K562 (cell line): ENCODE data around the gene HEMGN. TPM values are rescaled to one million over a fixed set of nuclear protein-coding genes. Genes with fewer than 3 reads are reported as not detected.

ENCODE experiments used
- HDAC1 ChIP-seq, 2 experiments: fragments of 450-650 bp; IDR thresholded peaks; 2 replicates each; pipeline ENCODE4 v1.6.1; 2016 to 2017; ENCODE audit warnings: inconsistent platforms in 1 of 2, mild to moderate bottlenecking in 1 of 2, moderate library complexity in 1 of 2
- MLLT1 ChIP-seq, 2 experiments: fragments of 450-650 bp; IDR thresholded peaks; 2 replicates each; pipeline ENCODE4 v1.6.1; 2016
- ZNF764 ChIP-seq: fragments of 250-450 bp; sonication (Bioruptor Pico); IDR thresholded peaks from 2 replicates; pipeline ENCODE4 v1.4.0; 2020; ENCODE audit warnings: low read depth, mild to moderate bottlenecking, moderate library complexity
- polyA plus RNA-seq, 8 experiments: library from polyadenylated mRNA; depleted of rRNA in 4 of 8; stranded (reverse) in 5 of 8; unstranded in 3 of 8; fragments of >200 nt; fragmentation: Nextera tagmentation in 2 of 8; fragmentation: Illumina TruSeq in 1 of 8; extraction: Ambion mirVana in 2 of 8; extraction: Trizol in 1 of 8; gene quantifications; 2 replicates each; pipeline versions ENCODE4 v1.2.1 to v1.2.3, GENCODE V29; 2011 to 2014; ENCODE audit warnings: inconsistent platforms in 1 of 8, missing spikeins in 1 of 8
- total RNA-seq, 7 experiments: library from RNA; depleted of rRNA in 6 of 7; stranded (reverse); fragments of >200 nt in 6 of 7; fragmentation: Illumina TruSeq in 2 of 7; extraction: Trizol in 2 of 7; gene quantifications; 2 replicates each; pipeline versions ENCODE4 v1.2.1 to v1.2.3, GENCODE V29; 2011 to 2021; ENCODE audit warnings: low replicate concordance in 1 of 7
- TF ChIP-seq, protein P1 (sequence below), 2 experiments: fragments of 450-650 bp; formaldehyde crosslinking in 1 of 2; IDR thresholded peaks; 2 replicates each; pipeline versions ENCODE4 v1.4.0 to v1.6.1; 2014 to 2020; ENCODE audit warnings: mild to moderate bottlenecking in 2 of 2, borderline replicate concordance in 1 of 2, low read depth in 1 of 2

Gene HEMGN
- total and polyA plus RNA-seq, 9 of the 15 experiments (the other 6 are each of a cell fraction or from before 2014, with no cell fraction given), result 56.3 to 258 (median 137) TPM

- TF ChIP-seq, protein P1, sequence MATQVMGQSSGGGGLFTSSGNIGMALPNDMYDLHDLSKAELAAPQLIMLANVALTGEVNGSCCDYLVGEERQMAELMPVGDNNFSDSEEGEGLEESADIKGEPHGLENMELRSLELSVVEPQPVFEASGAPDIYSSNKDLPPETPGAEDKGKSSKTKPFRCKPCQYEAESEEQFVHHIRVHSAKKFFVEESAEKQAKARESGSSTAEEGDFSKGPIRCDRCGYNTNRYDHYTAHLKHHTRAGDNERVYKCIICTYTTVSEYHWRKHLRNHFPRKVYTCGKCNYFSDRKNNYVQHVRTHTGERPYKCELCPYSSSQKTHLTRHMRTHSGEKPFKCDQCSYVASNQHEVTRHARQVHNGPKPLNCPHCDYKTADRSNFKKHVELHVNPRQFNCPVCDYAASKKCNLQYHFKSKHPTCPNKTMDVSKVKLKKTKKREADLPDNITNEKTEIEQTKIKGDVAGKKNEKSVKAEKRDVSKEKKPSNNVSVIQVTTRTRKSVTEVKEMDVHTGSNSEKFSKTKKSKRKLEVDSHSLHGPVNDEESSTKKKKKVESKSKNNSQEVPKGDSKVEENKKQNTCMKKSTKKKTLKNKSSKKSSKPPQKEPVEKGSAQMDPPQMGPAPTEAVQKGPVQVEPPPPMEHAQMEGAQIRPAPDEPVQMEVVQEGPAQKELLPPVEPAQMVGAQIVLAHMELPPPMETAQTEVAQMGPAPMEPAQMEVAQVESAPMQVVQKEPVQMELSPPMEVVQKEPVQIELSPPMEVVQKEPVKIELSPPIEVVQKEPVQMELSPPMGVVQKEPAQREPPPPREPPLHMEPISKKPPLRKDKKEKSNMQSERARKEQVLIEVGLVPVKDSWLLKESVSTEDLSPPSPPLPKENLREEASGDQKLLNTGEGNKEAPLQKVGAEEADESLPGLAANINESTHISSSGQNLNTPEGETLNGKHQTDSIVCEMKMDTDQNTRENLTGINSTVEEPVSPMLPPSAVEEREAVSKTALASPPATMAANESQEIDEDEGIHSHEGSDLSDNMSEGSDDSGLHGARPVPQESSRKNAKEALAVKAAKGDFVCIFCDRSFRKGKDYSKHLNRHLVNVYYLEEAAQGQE (IDR thresholded peaks at IDR 0.05; ENCODE audit: borderline replicate concordance), result peak; percentile 98
- TF ChIP-seq, protein P1 (CRISPR knock-in tag; IDR thresholded peaks at IDR 0.05; ENCODE audit: low read depth), result peak; percentile 80
- peak; percentile 81 to 91; a peak in 2 of 4 replicates for TF ChIP-seq MLLT1 (IDR thresholded peaks at IDR 0.05)
- no peak for TF ChIP-seq ZNF764 (CRISPR knock-in tag)
- peak; percentile 38 to 99; a peak in 3 of 4 replicates for TF ChIP-seq HDAC1 (IDR thresholded peaks at IDR 0.05)
These were observed 15.8 kb downstream of the HEMGN start, which contains the start of gene TRMO (continued) for GRCh38 chr9:97921959-97922724.
